HG02943 (cell line): ENCODE results near the gene EXOC8.

ENCODE experiments used
- ATAC-seq: cut with Tn5 transposase; IDR thresholded peaks from one replicate; pipeline ENCODE4 v1.9.1; 2021; ENCODE audit warnings: mild to moderate bottlenecking, low read depth, moderate library complexity; ENCODE audit not compliant: unreplicated experiment

EXOC8 gene

DNA sequence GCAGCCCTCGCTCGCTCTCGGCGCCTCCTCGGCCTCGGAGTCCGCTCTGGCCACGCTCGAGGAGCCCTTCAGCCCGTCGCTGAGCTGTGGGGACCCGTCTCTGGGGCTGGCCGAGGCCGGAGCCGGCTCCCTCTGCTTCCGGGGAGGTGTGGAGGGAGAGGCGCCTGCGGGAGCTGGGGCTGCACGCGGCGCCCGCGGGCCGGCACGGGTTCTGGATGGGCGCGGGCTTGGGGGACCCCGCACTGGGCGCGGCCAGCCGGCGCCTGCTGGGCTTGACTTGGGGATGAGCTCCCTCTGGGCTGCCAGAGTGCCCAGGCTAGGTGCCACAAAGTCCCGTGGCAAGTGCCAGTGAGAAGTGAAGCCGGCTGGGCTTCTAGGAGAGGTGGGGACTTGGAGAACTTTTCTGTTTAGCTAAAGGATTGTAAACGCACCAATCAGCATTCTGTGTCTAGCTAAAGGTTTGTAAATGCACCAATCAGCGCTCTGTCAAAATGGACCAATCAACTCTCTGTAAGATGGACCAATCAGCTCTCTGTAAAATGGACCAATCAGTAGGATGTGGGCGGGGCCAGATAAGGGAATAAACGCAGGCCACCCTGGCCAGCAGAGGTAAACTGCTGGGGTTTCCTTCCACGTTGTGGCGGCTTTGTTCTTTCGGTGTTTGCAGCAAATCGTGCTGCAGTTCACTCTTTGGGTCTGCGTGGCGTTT lies 20.2 kb downstream of the EXOC8 start:
- ATAC-seq = no peak

DNA sequence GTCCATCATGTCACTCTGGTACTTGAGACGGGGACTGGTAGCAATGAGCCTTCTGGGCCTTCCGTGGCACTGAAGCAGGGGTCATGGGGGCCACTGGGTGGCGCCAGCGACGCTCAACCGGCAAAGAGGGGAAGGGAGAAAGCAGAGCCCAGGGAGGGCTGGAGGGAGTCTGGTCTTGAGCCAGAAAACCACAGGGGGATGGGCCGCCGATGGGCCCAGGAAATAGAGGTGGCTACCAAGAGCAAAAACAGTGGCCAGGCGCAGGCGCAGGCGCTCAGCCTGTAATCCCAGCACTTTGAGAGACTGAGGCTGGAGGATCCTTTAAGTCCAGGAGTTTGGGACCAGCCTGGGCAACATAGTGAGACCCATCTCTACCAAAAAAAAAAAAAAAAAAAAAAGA lies 21.8 kb downstream of the EXOC8 start:
- ATAC-seq = no peak

DNA sequence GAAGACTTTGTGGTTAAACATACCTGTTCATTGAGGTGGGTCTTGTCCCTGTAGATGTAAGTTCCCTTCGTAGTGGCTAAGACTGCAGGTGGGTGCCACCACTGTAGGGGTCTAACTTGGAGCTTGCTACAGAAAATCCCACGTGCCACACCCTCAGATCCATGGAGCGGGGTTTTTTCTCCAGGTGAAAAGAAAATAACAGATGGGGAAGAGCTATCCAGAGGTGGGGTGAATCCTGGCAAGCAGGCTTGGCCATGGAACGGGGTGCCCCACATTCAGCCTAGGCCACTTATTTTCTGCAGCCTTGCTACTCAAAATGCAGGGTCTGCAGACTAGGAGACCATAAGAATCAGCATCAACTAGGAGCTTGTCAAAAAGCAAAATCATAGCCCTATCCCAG lies 24.0 kb downstream of the EXOC8 start:
- ATAC-seq = no peak

DNA sequence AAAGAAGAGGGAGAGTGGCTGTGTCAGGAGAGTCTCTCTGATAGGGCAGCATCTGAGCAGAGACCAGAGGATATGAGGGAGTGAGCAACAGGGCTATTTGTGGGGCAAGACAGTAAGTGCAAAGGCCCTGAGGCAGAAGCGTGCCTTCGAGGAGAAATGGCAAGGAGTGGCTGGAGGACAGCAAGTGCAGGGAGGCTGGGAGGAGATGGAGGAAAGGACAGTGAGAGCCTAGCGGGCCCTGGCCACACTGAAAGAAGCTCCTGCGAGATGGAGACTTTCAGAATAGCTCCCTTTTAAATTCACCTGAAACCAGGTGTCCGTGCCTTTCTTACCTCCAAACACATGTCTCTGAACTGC lies 25.2 kb downstream of the EXOC8 start:
- ATAC-seq = no peak

DNA sequence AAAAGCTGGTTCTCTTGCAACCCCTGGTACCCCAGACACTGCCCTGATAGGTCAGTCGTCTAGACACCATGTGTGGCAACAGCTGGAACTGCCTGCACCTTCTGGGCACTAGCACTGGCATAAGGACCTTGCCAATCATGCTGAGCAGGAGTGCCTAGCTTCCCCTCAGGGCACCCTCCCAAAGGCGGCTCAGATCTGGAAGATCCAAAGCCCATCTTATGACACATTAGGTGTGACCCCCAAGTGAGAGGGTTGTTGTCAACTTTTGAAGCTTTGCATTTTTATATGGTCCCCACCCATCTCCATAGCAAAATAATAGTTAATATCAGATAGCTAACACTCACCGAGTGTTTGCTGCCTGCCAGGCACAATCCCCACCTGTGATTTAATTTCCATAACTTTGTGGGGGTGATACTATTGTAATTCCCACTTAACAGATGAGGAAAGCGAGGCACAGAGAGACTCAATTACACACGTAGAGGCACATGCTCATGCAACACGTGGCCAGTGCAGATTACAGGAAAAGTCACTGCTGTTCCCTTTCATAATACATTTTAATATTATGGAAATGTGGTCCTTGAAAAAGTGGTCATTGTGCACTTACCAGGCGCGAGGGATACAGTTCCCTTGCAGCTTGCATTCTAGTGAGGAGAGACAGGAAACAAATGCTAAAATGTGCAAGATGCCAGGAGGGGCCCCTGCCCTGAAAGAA lies 25.8 kb downstream of the EXOC8 start:
- no peak for ATAC-seq

DNA sequence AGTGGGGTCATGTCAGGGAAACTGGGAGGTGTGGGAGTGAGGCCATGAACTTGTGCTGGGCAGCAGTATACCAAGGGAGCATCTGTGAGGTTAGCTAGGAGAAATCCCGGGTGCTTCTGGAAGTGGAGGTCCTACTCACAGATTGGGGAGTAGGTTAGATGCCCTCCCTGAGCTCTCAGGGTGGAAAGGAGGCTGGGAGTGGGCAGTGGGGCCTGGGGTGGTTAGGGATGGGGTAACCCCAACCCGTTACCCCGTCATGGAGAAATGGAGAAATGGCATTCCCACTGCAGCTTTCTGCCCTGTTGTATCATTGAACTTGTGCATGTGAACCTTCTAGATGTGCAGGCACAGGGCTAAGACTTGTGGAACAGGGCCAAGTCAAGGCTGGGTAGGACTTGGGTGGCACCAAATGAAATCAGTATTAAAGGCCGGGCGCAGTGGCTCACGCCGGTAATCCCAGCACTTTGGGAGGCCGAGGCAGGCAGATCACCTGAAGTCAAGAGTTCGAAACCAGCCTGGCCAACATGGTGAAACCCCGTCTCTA lies 27.2 kb downstream of the EXOC8 start:
- ATAC-seq = no peak

DNA sequence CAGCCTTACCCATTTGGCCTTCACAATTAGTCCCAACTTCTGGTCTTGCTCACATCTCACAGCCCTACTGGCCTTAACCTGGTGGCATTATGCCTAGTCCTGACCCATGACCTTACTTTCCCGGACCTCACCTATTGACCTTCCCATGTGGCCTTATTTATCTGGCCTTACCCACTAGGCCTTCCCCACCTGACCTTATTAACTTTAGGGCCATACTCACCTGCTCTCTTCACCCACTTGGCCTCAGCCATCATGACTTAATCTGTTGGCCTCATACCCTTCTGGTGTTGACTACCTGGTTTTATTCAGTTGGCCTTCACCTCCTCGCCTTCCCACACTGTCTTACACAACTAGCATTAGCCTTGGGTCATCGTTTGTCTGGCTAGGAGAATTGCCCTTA lies 35.7 kb downstream of the EXOC8 start:
- no peak for ATAC-seq

DNA sequence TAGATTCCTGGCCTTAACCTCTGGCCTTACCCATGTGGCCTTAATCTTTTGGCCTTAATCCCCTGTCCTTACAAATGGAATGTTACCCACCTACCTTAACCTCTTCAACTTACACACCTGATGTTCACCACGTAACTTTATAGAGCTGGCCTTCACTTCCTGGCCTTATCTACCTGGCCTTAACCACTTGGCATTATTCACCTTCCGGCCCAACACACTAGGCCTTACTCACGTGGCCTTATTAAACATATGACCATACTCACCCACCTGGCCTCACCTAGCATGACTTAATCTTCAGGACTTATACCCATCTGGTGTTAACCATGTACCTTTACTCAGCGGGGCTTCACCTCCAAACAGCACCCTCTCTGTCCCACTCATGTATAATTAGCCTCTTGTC lies 41.7 kb downstream of the EXOC8 start:
- ATAC-seq = no peak

DNA sequence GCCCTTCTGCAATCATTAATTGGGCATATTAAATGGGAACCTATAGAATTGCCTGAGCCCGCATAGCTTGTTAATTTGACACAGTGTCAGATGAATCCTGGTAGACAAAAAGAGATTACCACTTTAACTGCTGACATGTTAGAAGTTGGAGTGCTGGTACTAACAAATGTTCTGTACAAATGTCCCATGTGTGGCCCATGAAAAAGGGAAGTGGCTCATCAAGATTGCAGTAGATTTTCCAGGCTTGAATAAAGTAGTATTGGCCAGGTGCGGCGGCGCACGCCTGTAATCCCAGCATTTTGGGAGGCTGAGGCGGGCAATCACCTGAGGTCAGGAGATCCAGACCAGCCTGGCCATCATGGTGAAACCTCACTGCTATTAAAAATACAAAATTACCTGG lies 51.0 kb downstream of the EXOC8 start:
- no peak for ATAC-seq

DNA sequence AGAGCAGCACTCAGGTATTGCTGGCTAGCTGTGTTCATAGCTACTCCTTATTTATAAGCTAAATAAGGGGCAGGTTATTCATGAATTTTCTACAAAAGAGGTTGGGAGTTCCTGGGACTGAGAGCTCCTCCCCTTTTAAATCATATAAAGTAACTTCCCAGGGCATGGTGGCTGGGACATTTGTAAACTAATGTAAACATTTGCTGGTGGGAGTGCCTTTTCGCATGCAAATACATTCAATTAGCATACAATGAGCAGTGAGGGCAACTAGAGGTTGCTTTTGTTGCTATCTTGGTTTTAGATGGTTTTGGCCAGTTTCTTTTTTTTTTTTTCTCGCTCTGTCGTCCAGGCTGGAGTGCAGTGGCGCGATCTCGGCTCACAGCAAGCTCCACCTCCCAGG lies 53.2 kb downstream of the EXOC8 start:
- ATAC-seq = no peak
